Measurements from ENCODE around the gene ROCK2. TPM values are rescaled to one million over a fixed set of nuclear protein-coding genes. Genes with fewer than 3 reads are reported as not detected.
"Not testable (repeated sequence)": the region's sequence is repeated elsewhere in the genome, so short reads cannot be mapped to it uniquely, and the experiment has no call there.

ROCK2 gene
- polyA plus RNA-seq, 1 donor (not counting 4 experiments of a cell fraction or from before 2014, with no cell fraction given): 12.6 TPM

GRCh38 chr2:11166476-11166875 lies 178.0 kb downstream of the ROCK2 start:
- no peaks in the 10 kb centered on the region for H3K4me1 ChIP-seq (ENCODE audit: control insufficient read depth, extremely low read depth, insufficient read depth, low read length)
- no peak overlapping the region for H3K4me3 ChIP-seq (ENCODE audit: control insufficient read depth in 2 of 3, extremely low read depth in 1 of 3, insufficient read depth in 2 of 3, low read depth in 1 of 3, low read length in 3 of 3)
- no peak for FAIRE-seq
- dilution Hi-C loops (cut with MboI; ENCODE audit: extremely low pct_ligation_motif_present, low sequenced_read_pairs): no loop called here
- H3K27me3 ChIP-seq (ENCODE audit: control insufficient read depth, extremely low read depth, insufficient read depth, low read length): no peaks in the 10 kb centered on the region
- H3K79me2 ChIP-seq (ENCODE audit: control insufficient read depth, insufficient read depth, low read length): no peaks in the 10 kb centered on the region
- no peaks in the 10 kb centered on the region for H3K36me3 ChIP-seq (ENCODE audit: control insufficient read depth in 2 of 2, extremely low read depth in 1 of 2, insufficient read depth in 2 of 2, low read length in 2 of 2)
- H4K20me1 ChIP-seq (ENCODE audit: control insufficient read depth, extremely low read depth, insufficient read depth, low read length): no peaks in the 10 kb centered on the region
- TF ChIP-seq CTCF (optimal IDR thresholded peaks at IDR 0.05 in 1 of 3, IDR thresholded peaks at IDR 0.05 in 1 of 3, conservative IDR thresholded peaks at IDR 0.05 in 1 of 3; ENCODE audit: extremely low read depth in 1 of 3, insufficient read depth in 2 of 3, low read length in 3 of 3) (no peak), EZH2 (IDR thresholded peaks at IDR 0.05; ENCODE audit: low read length) (no peak)
- H3K27ac ChIP-seq (ENCODE audit: control insufficient read depth, insufficient read depth, low read length): no peak overlapping the region
- no peak overlapping the region for H3K4me2 ChIP-seq (ENCODE audit: control insufficient read depth, extremely low read depth, insufficient read depth, low read depth, low read length)
- DNase-seq (ENCODE audit: low read depth, low spot score): no peak
- H3K9ac ChIP-seq (ENCODE audit: control insufficient read depth, extremely low read depth, insufficient read depth, low read length): no peak overlapping the region
- no peaks in the 10 kb centered on the region for H3K9me1 ChIP-seq (ENCODE audit: control insufficient read depth, extremely low read depth, insufficient read depth, low read length)
- no peaks in the 10 kb centered on the region for H3K9me3 ChIP-seq (ENCODE audit: control insufficient read depth, low read depth, low read length)
- no peak overlapping the region for H2AFZ ChIP-seq (ENCODE audit: control insufficient read depth, low read length)

- FAIRE-seq; H3K9me3 ChIP-seq (ENCODE audit: control insufficient read depth, low read depth, low read length); H3K27ac ChIP-seq (ENCODE audit: control insufficient read depth, insufficient read depth, low read length); H3K36me3 ChIP-seq (ENCODE audit: control insufficient read depth in 2 of 2, extremely low read depth in 1 of 2, insufficient read depth in 2 of 2, low read length in 2 of 2); H4K20me1 ChIP-seq (ENCODE audit: control insufficient read depth, extremely low read depth, insufficient read depth, low read length); DNase-seq (ENCODE audit: low read depth, low spot score); H3K4me2 ChIP-seq (ENCODE audit: control insufficient read depth, extremely low read depth, insufficient read depth, low read depth, low read length); H3K27me3 ChIP-seq (ENCODE audit: control insufficient read depth, extremely low read depth, insufficient read depth, low read length); H3K79me2 ChIP-seq (ENCODE audit: control insufficient read depth, insufficient read depth, low read length); H3K9me1 ChIP-seq (ENCODE audit: control insufficient read depth, extremely low read depth, insufficient read depth, low read length); H3K4me3 ChIP-seq (ENCODE audit: control insufficient read depth in 2 of 3, extremely low read depth in 1 of 3, insufficient read depth in 2 of 3, low read depth in 1 of 3, low read length in 3 of 3); H3K9ac ChIP-seq (ENCODE audit: control insufficient read depth, extremely low read depth, insufficient read depth, low read length); dilution Hi-C loops (cut with MboI; ENCODE audit: extremely low pct_ligation_motif_present, low sequenced_read_pairs); H3K4me1 ChIP-seq (ENCODE audit: control insufficient read depth, extremely low read depth, insufficient read depth, low read length); H2AFZ ChIP-seq (ENCODE audit: control insufficient read depth, low read length): not testable (repeated sequence)
Measured at GRCh38 chr2:11165046-11165445, 179.4 kb downstream of the ROCK2 start.
